Ecto neural progenitor cell (in vitro differentiated cells): ENCODE measurements around the gene CCDC107.

Experiments
- DNase-seq: peaks from one replicate; pipeline ENCODE4 v3.0.0-alpha.2; 2018; ENCODE audit warnings: low spot score

Gene CCDC107

DNA sequence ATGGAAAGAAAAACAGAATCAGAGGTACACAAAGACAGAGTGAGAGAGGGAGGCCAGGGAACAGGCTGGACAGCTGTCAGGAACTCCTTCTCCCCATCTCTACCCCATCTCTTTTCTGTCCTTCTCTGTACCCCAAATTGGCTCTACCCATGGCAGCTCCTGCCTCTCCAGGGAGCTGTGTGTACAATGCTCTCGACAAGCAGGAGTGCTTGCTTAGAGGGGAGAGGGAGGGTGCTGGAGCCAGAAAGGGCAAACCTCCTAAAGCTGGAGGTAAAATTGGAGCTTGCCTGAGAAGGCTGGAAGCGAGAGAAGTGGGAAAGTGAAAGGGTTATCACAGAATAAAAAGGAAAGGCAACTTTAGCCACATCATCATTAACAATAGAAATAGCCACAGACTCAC lies 25.2 kb downstream of the CCDC107 start:
- no peak for DNase-seq

DNA sequence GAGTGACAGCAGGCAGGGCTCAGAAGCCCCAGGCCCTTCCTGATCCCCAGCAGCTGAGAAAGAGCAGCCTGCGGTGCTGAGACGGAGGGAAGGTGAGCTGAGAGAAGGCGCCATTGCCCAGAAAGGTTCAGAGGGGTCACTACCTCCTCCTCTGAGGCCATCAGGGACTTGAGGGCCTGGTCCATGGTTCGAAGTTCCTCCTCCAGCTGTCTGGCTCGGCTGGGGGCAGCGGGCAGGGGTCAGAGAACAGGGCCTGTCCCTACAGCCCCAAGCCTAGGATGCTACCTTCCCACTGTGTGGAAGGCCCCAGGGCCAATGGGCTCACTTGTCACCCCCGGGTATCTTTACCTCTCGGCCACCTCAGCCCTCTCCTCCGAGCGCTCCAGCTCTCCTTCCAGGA lies 26.8 kb downstream of the CCDC107 start:
- DNase-seq = no peak

DNA sequence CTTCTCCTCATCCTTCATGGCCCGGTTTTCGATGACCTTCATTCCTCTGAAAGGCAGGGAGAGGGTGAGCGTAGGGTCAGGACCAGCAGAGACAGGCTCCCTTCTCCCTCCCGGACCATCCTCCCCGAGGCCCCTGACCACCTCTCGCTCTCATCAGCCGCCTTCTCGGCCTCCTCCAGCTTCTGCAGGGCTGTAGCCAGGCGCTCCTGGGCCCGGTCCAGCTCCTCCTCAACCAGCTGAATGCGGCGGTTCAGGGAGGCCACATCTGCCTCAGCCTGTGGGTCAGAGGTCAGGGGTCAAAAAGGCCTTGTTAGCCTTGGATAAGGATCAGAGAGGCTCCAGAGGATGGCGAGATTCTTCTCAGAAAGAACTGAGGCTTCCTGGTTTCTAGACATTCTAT lies 27.4 kb downstream of the CCDC107 start:
- no peak for DNase-seq

DNA sequence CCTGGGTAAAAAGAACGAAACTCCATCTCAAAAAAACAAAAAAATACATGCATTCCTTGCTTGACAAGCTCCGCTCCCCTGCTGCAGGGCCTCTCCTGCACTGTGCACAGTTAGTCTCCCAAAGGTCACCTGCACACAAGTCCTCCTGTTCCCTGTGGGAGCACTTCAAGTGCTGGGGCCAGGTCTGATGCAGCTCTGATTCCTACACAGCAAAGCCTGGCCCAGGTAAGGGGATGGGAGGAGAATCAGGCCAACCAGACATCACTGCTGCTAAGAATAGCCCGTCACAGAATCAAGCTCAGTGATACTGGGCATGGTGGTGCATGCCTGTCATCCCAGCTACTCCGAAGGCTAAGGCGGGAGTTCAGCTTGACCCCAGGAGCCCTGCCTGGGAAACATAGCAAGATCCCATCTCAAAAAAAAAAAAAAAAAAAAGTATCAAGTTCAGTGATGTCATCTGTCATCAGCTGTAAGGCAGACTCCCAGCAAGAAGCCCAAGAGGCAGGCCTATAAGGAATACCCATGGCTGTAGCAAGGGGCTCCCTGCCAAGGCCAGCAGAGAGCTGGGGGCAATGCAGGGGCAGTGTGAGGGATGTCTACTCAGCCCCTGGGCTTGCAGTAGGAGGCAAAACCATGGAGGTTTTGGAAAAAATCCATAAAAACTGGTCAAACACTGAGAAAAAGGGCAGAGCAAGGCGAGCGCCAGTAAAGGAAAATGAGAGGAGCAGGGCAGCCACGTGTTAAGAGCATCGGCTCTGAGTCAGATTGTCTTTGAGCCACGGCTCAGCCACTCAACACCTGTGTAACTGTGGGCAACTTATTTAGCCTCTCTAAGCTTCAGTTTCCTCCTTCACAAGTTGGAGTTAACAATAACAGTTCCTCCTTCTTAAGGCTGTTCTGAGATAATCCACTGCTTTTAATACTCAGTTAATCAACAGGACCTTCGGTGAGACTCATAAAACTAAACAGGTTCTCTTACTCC lies 28.4 kb downstream of the CCDC107 start:
- no peak for DNase-seq

DNA sequence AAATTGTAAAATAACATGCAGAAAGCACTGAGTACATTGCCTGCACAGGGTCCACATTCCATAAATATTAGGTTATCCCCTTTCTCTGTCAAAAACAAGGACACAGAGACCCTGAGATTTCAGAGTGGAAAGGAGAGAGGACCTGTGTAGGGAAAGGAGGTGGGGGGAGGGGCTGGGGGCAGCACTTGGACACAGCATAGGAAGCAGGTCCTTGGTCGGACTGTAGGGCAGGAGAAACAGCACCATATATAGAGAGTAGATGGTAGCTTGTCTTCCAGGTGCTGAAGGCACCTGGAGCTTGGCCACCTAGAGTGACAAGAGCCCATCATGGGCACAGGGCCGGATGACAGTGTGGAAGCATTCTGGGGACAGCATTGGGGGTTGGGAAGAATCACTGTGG lies 29.2 kb downstream of the CCDC107 start:
- no peak for DNase-seq

DNA sequence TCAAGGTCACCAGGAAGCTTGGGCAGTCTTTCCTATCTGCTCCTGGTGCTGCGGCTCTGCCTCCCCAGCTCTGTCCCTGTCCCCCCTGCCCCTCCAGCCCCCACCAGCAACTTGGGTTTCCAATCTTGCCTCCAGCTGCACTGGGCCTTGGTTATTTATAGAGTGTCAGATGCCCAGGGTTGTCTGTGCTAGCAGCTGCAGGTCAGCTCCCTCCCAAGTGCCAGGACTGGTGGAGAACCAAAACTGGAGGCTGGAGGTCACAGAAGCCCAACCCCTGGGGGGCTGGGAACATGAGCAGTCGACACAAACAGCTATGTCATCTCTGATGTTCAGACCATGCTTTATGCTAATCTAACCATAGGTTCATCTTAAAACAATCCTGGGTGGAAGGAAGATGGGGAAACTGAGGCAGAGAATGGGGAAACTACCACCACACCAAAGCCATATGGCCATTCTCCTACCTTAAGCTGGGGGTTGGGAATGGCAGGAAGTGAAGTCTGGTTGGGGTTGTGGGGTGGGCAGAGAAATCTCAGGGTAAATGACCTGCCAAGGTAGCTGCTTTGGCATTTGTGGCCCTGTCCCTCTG lies 30.0 kb downstream of the CCDC107 start:
- DNase-seq = no peak

DNA sequence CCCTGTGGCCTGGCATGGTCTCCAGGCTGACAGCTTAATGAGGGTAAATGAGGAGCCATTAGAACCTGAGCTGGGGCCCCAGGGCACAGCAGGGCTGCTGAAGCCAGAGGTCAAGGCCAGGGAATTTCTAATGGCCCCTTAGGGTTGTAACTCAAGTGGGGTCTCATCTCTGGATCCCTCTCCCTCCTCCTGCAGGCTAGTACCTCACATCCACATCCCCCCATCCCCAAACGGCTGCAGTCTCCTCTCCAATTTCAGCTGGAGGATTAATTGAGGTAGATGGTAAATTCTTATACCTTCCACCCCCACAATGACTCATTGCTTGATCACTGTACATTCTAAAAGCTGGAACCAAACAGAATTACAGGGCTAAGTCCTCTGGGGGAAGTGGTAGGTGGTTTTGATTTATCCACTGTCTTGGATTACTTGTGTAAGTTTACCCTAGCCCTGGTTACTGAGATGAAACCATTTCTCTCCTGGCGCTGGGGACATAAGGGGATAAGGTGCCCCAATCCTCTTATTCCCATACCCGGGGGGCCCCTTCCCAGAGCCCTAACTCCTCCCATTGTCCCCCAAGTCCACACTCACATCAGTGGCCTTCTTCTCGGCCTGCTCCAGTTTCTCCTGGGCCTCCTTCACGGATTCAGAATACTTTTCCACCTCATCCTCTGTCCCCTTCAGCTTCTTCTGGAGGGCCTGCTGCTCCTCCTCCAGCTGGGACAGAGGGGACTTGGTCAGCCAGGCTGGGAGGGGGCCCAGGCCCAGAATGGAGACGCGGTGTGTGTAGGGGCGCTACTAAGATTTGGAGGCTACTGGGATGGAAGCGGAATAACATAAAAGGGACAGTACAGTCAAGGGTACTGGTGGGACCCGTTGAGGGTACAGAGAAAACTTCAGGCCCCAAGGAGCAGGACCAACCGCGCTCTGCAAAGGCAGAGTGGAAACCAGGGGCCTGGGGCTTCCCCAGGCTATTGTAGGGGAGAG lies 30.8 kb downstream of the CCDC107 start:
- DNase-seq = no peak

DNA sequence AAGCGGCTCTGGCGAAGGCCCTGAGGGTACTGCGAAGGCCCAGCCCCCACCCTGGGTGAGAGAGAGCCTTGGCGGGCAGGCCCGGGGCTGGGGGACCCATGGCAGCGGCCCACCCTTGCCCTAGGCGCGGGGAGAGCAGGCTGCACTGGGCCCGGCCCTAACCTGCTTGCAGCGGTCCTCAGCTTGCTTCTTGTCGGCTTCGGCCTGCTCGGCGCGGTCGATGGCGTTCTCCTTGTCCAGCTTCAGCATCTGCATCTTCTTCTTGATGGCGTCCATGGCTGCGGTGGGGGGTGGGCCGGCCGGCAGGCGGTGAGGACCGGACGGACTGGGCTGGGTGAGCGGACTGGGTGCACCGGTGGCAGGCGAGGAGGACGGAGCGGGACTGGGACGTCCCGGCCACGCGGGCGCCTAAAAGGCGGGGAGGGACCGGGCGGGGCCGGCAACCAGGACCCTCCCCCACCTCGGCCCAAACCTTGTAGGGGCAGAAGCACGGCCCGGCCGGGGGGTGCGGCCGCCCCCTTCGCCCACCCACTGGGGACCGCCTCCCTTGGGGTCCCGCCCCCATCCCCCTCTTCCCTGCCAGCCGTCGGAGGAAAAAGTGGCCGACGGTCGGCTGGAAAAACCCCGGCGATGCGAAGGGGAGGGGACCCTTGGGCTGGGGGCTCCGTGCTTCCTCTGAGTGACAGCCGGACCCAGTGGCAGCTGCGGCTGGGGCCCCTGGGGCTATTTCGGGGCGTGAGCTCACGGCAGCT lies 31.6 kb downstream of the CCDC107 start, which contains the start of gene TPM2:
Gene TPM2, minus strand, starts transcription at position 384 of the 752 bp plus-strand sequence. Its CDS starts 108 bp downstream, at position 276.
- DNase-seq = peak; percentile 83

DNA sequence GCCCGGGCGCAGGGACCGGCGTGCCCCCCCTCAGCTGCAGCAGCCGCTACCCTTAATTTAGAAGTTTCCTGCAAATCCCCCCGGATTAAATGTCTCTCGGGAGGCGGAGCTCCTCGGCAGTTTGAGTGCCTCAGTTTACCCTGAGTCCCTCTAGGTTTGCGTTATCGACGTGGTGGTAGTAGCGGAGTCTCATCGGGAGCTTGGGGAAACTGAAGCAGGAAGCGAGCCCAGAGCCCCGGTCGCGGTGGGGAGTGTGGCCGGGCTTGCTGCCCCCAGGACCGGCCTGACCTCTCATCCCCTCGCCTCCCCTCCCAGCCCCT lies 32.2 kb downstream of the CCDC107 start:
- no peak for DNase-seq

DNA sequence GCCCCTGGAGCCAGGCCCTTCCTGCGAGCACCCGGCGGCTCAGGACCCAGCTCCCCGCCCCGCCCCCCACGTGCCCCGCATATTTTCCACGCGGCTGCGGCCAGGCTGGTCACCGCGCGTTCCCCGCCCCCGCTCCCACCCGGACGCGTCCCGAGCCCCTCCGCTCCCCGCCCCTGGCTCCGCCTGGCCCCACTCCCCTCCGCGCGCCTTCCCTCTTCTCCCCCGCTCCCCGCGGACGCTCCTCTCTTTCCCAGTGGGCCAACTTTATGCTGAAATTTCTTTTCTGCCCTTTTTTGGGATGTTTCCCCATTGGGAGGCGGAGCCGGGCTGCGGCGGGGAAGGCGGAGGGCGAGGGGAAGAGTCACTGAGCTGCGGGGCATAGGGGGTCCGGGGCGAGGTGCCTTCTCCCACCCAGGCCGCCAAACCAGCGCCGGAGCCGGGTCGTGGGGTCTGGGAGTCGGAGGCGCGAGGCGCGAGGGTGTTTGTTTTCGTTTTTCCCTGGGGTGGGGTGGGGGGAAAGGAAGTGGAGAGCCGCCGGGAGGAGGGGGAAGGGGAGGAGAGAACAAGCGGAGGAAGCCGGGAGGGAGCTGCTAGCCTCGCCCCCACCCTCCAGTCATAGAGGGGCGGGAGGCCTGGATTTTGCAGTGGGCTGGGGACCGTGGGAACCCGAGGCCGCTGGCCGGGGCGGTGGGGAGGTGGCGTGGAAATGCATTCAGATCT lies 32.7 kb downstream of the CCDC107 start:
- DNase-seq = peak; percentile 79

DNA sequence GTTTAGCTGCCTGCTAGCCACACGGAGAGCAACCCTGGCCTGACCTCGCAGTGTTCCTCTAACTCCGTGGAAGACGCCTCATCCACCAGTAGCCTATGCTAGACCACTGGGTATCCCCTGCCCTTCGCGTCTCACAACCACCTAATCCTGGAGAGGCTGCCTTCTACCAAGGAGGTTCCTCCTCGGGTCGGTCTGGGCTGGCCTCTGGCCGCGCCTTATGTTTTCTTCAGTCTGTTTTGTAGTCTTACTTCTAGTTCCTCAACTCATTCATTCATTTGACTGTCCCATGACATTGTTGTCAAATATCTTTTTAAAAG lies 33.2 kb downstream of the CCDC107 start:
- DNase-seq = no peak

DNA sequence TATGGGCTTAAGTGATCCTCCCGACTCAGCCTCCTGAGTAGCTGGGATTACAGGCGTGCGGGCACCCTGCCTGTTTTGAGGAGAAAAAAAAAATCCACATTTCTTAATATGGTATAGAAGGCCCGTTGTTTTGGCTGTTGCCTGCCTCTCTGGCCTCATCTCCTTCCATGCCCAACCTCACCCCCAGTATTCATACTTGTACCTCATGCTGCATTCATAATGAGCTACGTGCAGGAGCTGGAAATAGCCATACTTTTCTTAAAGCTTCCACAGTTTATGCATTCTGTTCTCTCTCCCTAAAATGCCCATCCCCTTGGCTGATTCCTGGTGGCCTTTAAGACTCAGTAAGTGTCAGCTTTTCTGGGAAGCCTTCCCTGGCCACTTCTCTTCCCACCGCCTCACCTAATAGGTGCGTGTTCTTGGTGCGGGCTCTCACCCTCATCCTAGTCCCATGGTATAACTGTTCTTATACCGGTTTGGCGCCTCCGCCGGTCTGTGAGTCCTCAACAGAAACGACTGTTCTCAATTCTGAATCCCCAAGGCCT lies 33.7 kb downstream of the CCDC107 start:
- DNase-seq = no peak

DNA sequence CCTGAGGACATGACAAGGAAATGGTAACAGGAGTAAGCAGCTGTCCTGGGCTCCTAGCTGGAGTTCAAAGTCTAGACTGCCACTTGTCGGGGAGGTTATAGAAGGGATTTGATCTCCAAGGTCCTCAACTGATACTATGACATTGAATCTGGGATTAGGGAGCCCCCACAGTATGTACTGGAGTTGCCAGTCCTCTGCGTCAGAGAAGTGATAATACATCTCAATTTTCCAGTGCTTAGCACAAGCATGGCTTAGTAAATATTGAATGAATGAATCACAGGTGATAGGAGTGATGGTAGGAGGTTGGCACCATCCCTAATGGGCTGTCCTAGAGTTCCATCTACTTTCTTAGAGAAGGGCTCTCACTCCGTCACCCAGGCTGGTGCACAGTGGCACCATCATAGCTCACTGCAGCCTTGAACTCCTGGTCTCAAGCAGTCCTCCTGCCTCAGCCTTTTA lies 37.9 kb downstream of the CCDC107 start:
- no peak for DNase-seq

DNA sequence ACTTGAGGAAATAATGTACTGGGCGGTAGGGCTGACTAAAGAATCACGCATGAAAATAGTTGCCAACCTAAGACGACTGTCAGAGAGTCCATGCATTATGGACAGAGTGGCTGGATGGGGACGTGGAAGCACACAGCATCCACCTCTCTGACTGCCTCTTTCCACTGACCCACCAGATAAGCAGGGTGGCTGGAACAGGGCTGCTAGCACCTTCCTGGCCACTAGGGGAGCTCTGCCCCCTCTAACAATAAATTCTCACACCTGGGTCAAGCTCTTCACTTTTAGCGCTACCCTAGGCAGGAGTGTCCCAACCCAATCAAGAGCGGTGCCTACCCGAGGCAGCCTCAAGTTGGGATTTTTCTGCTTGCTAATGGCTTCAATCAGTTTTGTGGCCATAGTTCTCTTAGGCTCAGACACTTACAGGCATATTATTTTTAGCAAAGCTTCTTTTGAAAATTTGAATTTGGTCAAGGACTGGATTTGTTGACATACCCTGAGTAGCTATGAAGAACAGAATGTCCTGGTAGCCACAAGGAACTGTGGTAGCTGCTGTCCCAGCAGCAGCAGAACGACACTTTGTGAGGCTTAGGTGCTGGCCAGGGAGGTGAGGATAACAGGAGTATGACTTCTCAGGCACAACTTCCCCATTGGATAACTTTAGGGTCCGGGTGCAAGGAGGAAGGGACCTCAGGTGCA lies 38.6 kb downstream of the CCDC107 start:
- DNase-seq = peak; percentile 58

DNA sequence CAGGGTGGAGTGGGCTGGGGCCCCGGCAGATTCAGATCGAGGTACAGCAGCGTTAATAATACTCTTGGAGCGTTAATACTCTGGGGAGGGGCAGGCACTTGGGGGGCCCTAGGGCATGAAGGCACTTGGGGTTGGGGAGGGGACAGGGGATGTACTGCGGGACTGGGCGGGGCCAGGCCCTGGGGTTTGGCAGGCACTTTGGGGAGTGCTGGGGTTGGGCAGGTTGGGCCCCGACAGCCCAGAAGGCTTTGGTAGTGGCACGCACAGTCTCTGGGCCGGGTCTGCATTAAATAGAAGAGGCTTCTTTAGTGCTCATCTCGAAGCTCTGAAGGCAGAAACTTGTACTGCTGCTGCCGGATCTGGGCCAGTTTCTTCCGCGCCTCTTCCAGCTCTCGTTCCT lies 39.4 kb downstream of the CCDC107 start:
- DNase-seq = no peak

DNA sequence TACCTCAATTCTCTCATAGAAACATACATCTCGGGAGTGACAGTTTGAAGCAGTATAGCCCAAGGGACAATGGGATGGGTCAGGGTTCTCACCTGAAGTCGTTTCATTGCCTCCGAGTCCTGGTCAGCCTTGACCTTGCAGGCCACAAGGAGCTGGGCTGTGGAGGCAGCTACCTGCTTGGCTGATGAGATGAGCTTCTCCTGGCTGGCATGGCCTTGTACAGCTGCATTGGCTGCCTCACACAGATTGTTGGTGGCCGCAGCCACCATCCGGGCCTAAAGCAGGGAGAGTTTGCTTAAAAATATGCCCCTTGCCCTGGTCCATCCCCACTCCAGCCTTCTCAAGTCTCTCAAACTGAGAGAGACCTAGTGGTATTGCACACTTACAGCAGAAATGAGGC lies 40.1 kb downstream of the CCDC107 start:
- no peak for DNase-seq

DNA sequence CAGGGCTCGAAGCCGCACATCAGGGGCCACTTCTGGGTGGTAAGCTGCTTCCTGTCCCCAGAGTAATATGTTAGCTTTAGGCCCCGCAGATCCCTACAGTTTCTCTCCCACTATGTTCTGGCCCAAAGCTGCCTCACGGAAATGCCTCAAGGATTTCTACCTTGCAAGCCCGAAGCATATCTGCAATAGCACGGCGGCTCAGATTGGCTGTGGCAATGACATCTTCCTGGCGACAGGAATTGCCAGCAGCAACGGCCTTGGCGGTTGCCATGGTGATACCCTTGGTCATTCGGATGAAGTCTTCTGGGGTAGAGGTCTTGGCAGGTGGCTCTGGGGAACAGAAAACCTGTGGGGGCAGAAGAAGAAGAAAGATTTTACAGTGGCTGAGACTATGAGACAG lies 41.9 kb downstream of the CCDC107 start:
- DNase-seq = no peak

DNA sequence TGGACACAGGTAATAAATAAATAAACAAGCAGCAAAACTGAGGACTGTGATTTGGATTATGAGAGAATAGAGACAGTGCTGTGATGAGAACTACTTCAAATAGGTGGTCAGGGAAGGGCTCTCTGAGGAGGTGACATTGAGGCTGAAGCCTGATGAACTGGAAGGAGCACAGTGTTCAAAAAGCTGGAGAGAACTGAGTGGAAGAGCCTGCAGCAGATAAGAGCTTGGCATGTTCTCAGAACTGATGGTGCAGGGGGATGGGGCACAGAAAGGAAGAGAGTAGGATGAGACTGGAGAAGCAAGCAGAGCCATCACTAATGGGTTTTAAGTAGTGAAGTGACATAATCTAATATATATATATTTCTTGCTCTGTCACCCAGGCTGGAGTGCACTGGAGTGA lies 42.9 kb downstream of the CCDC107 start:
- no peak for DNase-seq

DNA sequence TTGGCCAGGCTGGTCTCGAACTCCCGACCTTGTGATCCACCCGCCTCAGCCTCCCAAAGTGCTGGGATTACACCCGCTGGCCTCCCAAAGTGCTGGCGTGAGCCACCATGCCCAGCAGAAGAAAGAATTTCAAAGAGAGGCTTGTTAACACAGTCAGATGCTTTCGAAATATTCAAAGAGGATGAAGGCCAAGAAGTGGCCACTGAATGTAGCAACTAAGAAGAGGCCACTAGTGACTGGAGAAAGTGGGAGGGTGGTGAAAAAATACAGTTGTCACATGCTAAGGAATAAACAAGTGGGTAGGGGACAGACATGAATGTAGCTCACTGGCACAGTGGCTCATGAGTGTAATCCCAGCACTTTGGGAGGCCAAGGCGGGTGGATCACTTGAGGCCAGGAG lies 44.6 kb downstream of the CCDC107 start:
- no peak for DNase-seq
